A549 (cell line): ENCODE data around the gene CP.

Experiments used
- BHLHE40 ChIP-seq: IDR thresholded peaks from 2 replicates; pipeline ENCODE4 v1.6.1; 2012; ENCODE audit warnings: low read depth, low read length, inconsistent platforms
- CEBPB ChIP-seq, 2 experiments: fragments of >200 bp in 1 of 2; sonication (Bioruptor Twin) in 1 of 2; formaldehyde crosslinking in 1 of 2; IDR thresholded peaks; 2 replicates each; pipeline ENCODE4 v1.6.1; 2012 to 2016
- CTCF ChIP-seq: fragments of >200 bp; sonication (Bioruptor Twin); formaldehyde crosslinking; IDR thresholded peaks from 3 replicates; pipeline ENCODE4 v1.5.1; 2016
- E2F6 ChIP-seq: IDR thresholded peaks from 2 replicates; pipeline ENCODE4 v1.6.1; 2012; ENCODE audit warnings: low read depth, borderline replicate concordance
- ESRRA ChIP-seq: fragments of 150-350 bp; IDR thresholded peaks from 2 replicates; pipeline ENCODE4 v1.6.1; 2014; ENCODE audit warnings: mild to moderate bottlenecking, low read length, borderline replicate concordance
- HDAC2 ChIP-seq: fragments of 200-600 bp; sonication (generic); IDR thresholded peaks from 2 replicates; pipeline ENCODE4 v1.6.1; 2016
- KDM1A ChIP-seq: fragments of 200-600 bp; sonication (generic); IDR thresholded peaks from 2 replicates; pipeline ENCODE4 v1.6.1; 2016; ENCODE audit warnings: low read depth, mild to moderate bottlenecking
- MAX ChIP-seq: IDR thresholded peaks from 2 replicates; pipeline ENCODE4 v1.6.1; 2012
- PBX3 ChIP-seq: IDR thresholded peaks from 2 replicates; pipeline ENCODE4 v1.6.1; 2012
- POLR2A ChIP-seq: IDR thresholded peaks from 2 replicates; pipeline ENCODE4 v1.6.1; 2012; ENCODE audit warnings: mild to moderate bottlenecking, low read length
- RAD21 ChIP-seq, 2 experiments: fragments of >200 bp in 1 of 2; sonication (Bioruptor Twin) in 1 of 2; formaldehyde crosslinking in 1 of 2; IDR thresholded peaks in 1 of 2; conservative IDR thresholded peaks in 1 of 2; 2 replicates in 1 of 2; 3 replicates in 1 of 2; pipeline ENCODE4 v1.6.1; 2012 to 2018; ENCODE audit warnings: inconsistent platforms in 1 of 2

- TF ChIP-seq BHLHE40 (no peak), E2F6 (no peak), POLR2A (no peak), PBX3 (no peak), KDM1A (no peak), ESRRA (no peak), CTCF (no peak), RAD21 (conservative IDR thresholded peaks at IDR 0.05 in 1 of 2, IDR thresholded peaks at IDR 0.05 in 1 of 2) (no peak), CEBPB (IDR thresholded peaks at IDR 0.05) (no peak), HDAC2 (no peak), MAX (no peak)
Observed at GRCh38 chr3:149188494-149188893, 33.1 kb downstream of the CP start.
